CD4-positive, alpha-beta memory T cell (primary cell): ENCODE results near the gene ARHGEF26. TPM values are rescaled to one million over a fixed set of nuclear protein-coding genes. Genes with fewer than 3 reads are reported as not detected.

Experiments used
- CTCF ChIA-PET: fragments of 350-600 bp; sonication (Branson Sonifier 250); formaldehyde crosslinking; loops from one replicate; lab custom pipeline; 2021; ENCODE audit warnings: inconsistent platforms; ENCODE audit not compliant: partially characterized antibody; lab: Charles Lee
- POLR2A ChIA-PET: fragments of 350-600 bp; sonication (Branson Sonifier 250); formaldehyde crosslinking; loops from one replicate; lab custom pipeline; 2021; ENCODE audit not compliant: partially characterized antibody; lab: Charles Lee
- DNase-seq, 5 donors: peaks; one replicate each; pipeline versions ENCODE4 v3.0.0 to v3.0.0-alpha.2; 2020 to 2022; ENCODE audit warnings: mixed read lengths in 1 of 5
- H3K27ac ChIP-seq: one replicate; pipeline ENCODE4 v1.7.0; 2013; ENCODE audit warnings: low read depth, low read length
- H3K27me3 ChIP-seq: 2 replicates; pipeline ENCODE4 v1.7.0; 2013; ENCODE audit warnings: mild to moderate bottlenecking, low read length, moderate library complexity; ENCODE audit not compliant: insufficient read depth
- H3K36me3 ChIP-seq: 2 replicates; pipeline ENCODE4 v1.7.0; 2013; ENCODE audit warnings: mild to moderate bottlenecking, low read length, moderate library complexity; ENCODE audit not compliant: insufficient read depth
- H3K4me1 ChIP-seq: 2 replicates; pipeline ENCODE4 v1.7.0; 2013; ENCODE audit warnings: mild to moderate bottlenecking, low read length, moderate library complexity; ENCODE audit not compliant: insufficient read depth
- H3K4me3 ChIP-seq, 2 donors: one replicate each; pipeline ENCODE4 v1.7.0; 2013; ENCODE audit warnings: low read length in 2 of 2, mild to moderate bottlenecking in 1 of 2
- H3K9me3 ChIP-seq, 2 donors: one replicate each; pipeline ENCODE4 v1.7.0; 2013; ENCODE audit warnings: low read length in 2 of 2, control low read depth in 1 of 2; ENCODE audit not compliant: control insufficient read depth in 1 of 2
- H3K27ac Mint-ChIP-seq, 7 donors: one replicate each; pipeline ENCODE4 v1.8.0; 2020 to 2021; ENCODE audit warnings: mixed read lengths in 7 of 7, mild to moderate bottlenecking in 6 of 7, inconsistent platforms in 3 of 7, moderate library complexity in 3 of 7
- H3K27me3 Mint-ChIP-seq, 2 donors: one replicate each; pipeline ENCODE4 v1.8.0; 2020 to 2021; ENCODE audit warnings: mixed read lengths in 2 of 2
- H3K36me3 Mint-ChIP-seq, 2 donors: one replicate each; pipeline ENCODE4 v1.8.0; 2020 to 2021; ENCODE audit warnings: mixed read lengths in 2 of 2, inconsistent platforms in 1 of 2, mild to moderate bottlenecking in 1 of 2
- H3K4me1 Mint-ChIP-seq, 4 donors: one replicate each; pipeline ENCODE4 v1.8.0; 2020 to 2021; ENCODE audit warnings: mixed read lengths in 4 of 4, mild to moderate bottlenecking in 1 of 4
- H3K4me3 Mint-ChIP-seq, 8 donors: one replicate each; pipeline ENCODE4 v1.8.0; 2020 to 2021; ENCODE audit warnings: mixed read lengths in 8 of 8, mild to moderate bottlenecking in 7 of 8, moderate library complexity in 6 of 8, inconsistent platforms in 3 of 8
- H3K9me3 Mint-ChIP-seq, 8 donors: one replicate each; pipeline ENCODE4 v1.8.0; 2020 to 2021; ENCODE audit warnings: mixed read lengths in 8 of 8, mild to moderate bottlenecking in 5 of 8, inconsistent platforms in 3 of 8, moderate library complexity in 1 of 8
- intact Hi-C: fragments of 100-400 bp; cut with micrococcal nuclease; formaldehyde crosslinking; loops from one replicate; pipeline ENCODE4 v1.15.1; 2023
- polyA plus RNA-seq, 2 donors: library from polyadenylated mRNA; unstranded; fragments of 300-500 nt; fragmentation: Illumina TruSeq; gene quantifications; one replicate each; pipeline ENCODE4 v1.2.3, GENCODE V29; 2021
- total RNA-seq, 2 experiments: library from RNA; stranded (reverse); gene quantifications; one replicate each; pipeline ENCODE4 v1.2.3, GENCODE V29; 2021

The ARHGEF26 gene
- total and polyA plus RNA-seq, 4 experiments from 2014 or later, result 0.06 to 0.33 (median 0.16) TPM

- H3K27me3 Mint-ChIP-seq, result peaks cover 2 to 6% of the 10 kb centered on the region in 2 donors
- no peaks in the 10 kb centered on the region for H3K9me3 Mint-ChIP-seq
- no peaks in the 10 kb centered on the region for H3K4me1 Mint-ChIP-seq
- no peak overlapping the region for H3K4me3 Mint-ChIP-seq
- DNase-seq, result no peak
- ChIA-PET CTCF (no interaction called here), POLR2A (no interaction called here)
- H3K36me3 Mint-ChIP-seq, result no peaks in the 10 kb centered on the region
- H3K36me3 ChIP-seq, result no peaks in the 10 kb centered on the region
- no peaks in the 10 kb centered on the region for H3K9me3 ChIP-seq
- H3K27me3 ChIP-seq, result no peaks in the 10 kb centered on the region
- H3K4me1 ChIP-seq, result no peaks in the 10 kb centered on the region
- H3K4me3 ChIP-seq, result no peak overlapping the region
- intact Hi-C loops, result no loop called here
- no peak overlapping the region for H3K27ac ChIP-seq
- H3K27ac Mint-ChIP-seq, result no peak overlapping the region
These were observed 67.2 kb downstream of the ARHGEF26 start for GRCh38 chr3:154188437-154188836.

GRCh38 chr3:154188846-154189245 lies 67.7 kb downstream of the ARHGEF26 start:
- Mint-ChIP-seq H3K9me3 (no peaks in the 10 kb centered on the region), H3K4me3 (no peak overlapping the region), H3K27me3 (peaks cover 2 to 6% of the 10 kb centered on the region in 2 donors), H3K4me1 (no peaks in the 10 kb centered on the region), H3K36me3 (no peaks in the 10 kb centered on the region), H3K27ac (no peak overlapping the region)
- intact Hi-C loops, result no loop called here
- no peak overlapping the region for H3K4me3 ChIP-seq
- ChIA-PET POLR2A (no interaction called here), CTCF (no interaction called here)
- no peaks in the 10 kb centered on the region for H3K4me1 ChIP-seq
- H3K36me3 ChIP-seq, result no peaks in the 10 kb centered on the region
- H3K9me3 ChIP-seq, result no peaks in the 10 kb centered on the region
- no peak overlapping the region for H3K27ac ChIP-seq
- no peak for DNase-seq
- no peaks in the 10 kb centered on the region for H3K27me3 ChIP-seq

GRCh38 chr3:154191520-154191919 lies 70.3 kb downstream of the ARHGEF26 start:
- no peak overlapping the region for H3K27ac ChIP-seq
- H3K4me1 ChIP-seq, result no peaks in the 10 kb centered on the region
- H3K4me3 ChIP-seq, result no peak overlapping the region
- ChIA-PET CTCF (no interaction called here), POLR2A (no interaction called here)
- DNase-seq, result no peak
- Mint-ChIP-seq H3K36me3 (no peaks in the 10 kb centered on the region), H3K4me3 (no peak overlapping the region), H3K9me3 (no peaks in the 10 kb centered on the region), H3K4me1 (no peaks in the 10 kb centered on the region), H3K27ac (no peak overlapping the region), H3K27me3 (peaks cover 2 to 6% of the 10 kb centered on the region in 2 donors)
- intact Hi-C loops, result no loop called here
- no peaks in the 10 kb centered on the region for H3K36me3 ChIP-seq
- no peaks in the 10 kb centered on the region for H3K27me3 ChIP-seq
- no peaks in the 10 kb centered on the region for H3K9me3 ChIP-seq

GRCh38 chr3:154192225-154192624 lies 71.0 kb downstream of the ARHGEF26 start:
- Mint-ChIP-seq H3K27ac (no peak overlapping the region), H3K4me1 (no peaks in the 10 kb centered on the region), H3K9me3 (no peaks in the 10 kb centered on the region), H3K4me3 (no peak overlapping the region), H3K36me3 (no peaks in the 10 kb centered on the region), H3K27me3 (peaks cover 2 to 6% of the 10 kb centered on the region in 2 donors)
- H3K9me3 ChIP-seq, result no peaks in the 10 kb centered on the region
- no peaks in the 10 kb centered on the region for H3K27me3 ChIP-seq
- H3K4me1 ChIP-seq, result no peaks in the 10 kb centered on the region
- DNase-seq, result no peak
- H3K27ac ChIP-seq, result no peak overlapping the region
- ChIA-PET CTCF (no interaction called here), POLR2A (no interaction called here)
- intact Hi-C loops, result no loop called here
- no peaks in the 10 kb centered on the region for H3K36me3 ChIP-seq
- H3K4me3 ChIP-seq, result no peak overlapping the region

GRCh38 chr3:154193000-154193615 lies 71.9 kb downstream of the ARHGEF26 start:
- Mint-ChIP-seq H3K4me1 (no peaks in the 10 kb centered on the region), H3K36me3 (no peaks in the 10 kb centered on the region), H3K27ac (no peak overlapping the region), H3K4me3 (no peak overlapping the region), H3K9me3 (peaks cover 0 to 4% (median 0%) of the 10 kb centered on the region in 8 donors), H3K27me3 (peaks cover 2 to 6% of the 10 kb centered on the region in 2 donors)
- Histone ChIP-seq H3K4me3 (no peak overlapping the region), H3K27me3 (no peaks in the 10 kb centered on the region), H3K36me3 (no peaks in the 10 kb centered on the region), H3K9me3 (no peaks in the 10 kb centered on the region), H3K4me1 (no peaks in the 10 kb centered on the region), H3K27ac (no peak overlapping the region)
- ChIA-PET POLR2A (no interaction called here), CTCF (no interaction called here)
- intact Hi-C loops, result no loop called here
- no peak for DNase-seq

- no peaks in the 10 kb centered on the region for H3K27me3 ChIP-seq
- no peaks in the 10 kb centered on the region for H3K36me3 ChIP-seq
- POLR2A ChIA-PET, result no interaction called here
- no peak overlapping the region for H3K4me3 ChIP-seq
- no peaks in the 10 kb centered on the region for H3K9me3 ChIP-seq
- Mint-ChIP-seq H3K4me1 (no peaks in the 10 kb centered on the region), H3K36me3 (no peaks in the 10 kb centered on the region), H3K27ac (no peak overlapping the region), H3K27me3 (peaks cover under 1 to 7% of the 10 kb centered on the region in 2 donors), H3K9me3 (peaks cover 0 to 7% (median 0%) of the 10 kb centered on the region in 8 donors), H3K4me3 (no peak overlapping the region)
- no peak for DNase-seq
- CTCF ChIA-PET, result no interaction called here
- H3K27ac ChIP-seq, result no peak overlapping the region
- intact Hi-C loops, result no loop called here
- H3K4me1 ChIP-seq, result no peaks in the 10 kb centered on the region
These were observed 73.7 kb downstream of the ARHGEF26 start for GRCh38 chr3:154194877-154195276.

GRCh38 chr3:154195620-154196356 lies 74.6 kb downstream of the ARHGEF26 start:
- Mint-ChIP-seq H3K27ac (no peak overlapping the region), H3K4me3 (no peak overlapping the region), H3K27me3 (peaks cover 2 to 7% of the 10 kb centered on the region in 2 donors), H3K4me1 (no peaks in the 10 kb centered on the region), H3K36me3 (no peaks in the 10 kb centered on the region), H3K9me3 (peaks cover 0 to 9% (median 0%) of the 10 kb centered on the region in 8 donors)
- intact Hi-C loops, result no loop called here
- no peaks in the 10 kb centered on the region for H3K36me3 ChIP-seq
- no peaks in the 10 kb centered on the region for H3K27me3 ChIP-seq
- DNase-seq, result no peak
- no peak overlapping the region for H3K4me3 ChIP-seq
- H3K4me1 ChIP-seq, result no peaks in the 10 kb centered on the region
- ChIA-PET CTCF (no interaction called here), POLR2A (no interaction called here)
- H3K9me3 ChIP-seq, result no peaks in the 10 kb centered on the region
- no peak overlapping the region for H3K27ac ChIP-seq
